ENCODE measurements around the gene FBXL19. TPM values are rescaled to one million over a fixed set of nuclear protein-coding genes. Genes with fewer than 3 reads are reported as not detected.

FBXL19 gene
- total and polyA plus RNA-seq, 2 of the 13 experiments (the other 11 are each of a cell fraction or from before 2014, with no cell fraction given): 6.0 to 13.7 TPM

DNA sequence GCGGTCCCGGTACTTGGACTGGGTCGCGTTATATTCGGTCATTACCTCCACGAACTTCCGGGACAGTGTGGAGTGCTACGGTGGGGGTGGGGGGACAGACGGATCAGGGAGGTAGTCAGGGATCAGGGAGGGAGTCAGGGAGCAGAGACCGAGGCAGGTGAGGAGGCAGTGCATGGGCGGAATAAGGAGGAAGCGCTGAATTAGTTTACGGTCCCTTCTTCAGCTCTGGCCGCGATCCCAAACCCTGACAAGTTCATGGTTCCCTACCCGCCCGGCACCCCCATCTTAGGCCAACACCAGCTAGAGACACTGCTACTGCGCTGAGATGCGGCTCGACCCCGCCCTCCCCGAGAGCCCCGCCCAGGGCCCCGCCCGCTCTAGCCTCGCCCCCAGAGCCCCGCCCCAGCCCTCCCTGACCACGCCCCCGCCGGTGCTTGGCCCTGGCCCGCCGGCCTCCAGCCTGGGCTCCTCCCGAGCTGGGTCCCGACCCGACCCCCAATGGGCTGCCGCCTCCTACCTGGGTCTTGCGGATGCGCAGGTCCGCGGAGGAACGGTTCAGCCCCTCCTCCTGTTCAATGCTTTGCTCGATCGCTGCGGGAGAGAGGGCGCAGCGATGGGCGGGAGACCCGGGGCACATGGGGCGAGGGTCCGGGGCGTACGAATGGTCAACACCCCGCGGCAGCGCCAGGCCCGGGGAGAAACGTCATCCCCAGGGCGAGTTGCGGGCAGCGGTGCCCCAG lies 73.8 kb downstream of the FBXL19 start (continued):
- TF ChIP-seq ZFP36L1 (CRISPR knock-in tag; IDR thresholded peaks at IDR 0.05): no peak; the same call in 1 of the 2 replicates
- TF ChIP-seq BCL6 (CRISPR knock-in tag; IDR thresholded peaks at IDR 0.05): peak; percentile 57
- TF ChIP-seq MTERF4 (CRISPR knock-in tag; IDR thresholded peaks at IDR 0.05): no peak
- peak; percentile 31 for TF ChIP-seq RXRB (CRISPR knock-in tag; IDR thresholded peaks at IDR 0.05; ENCODE audit: borderline replicate concordance)
- TF ChIP-seq, protein P1, sequence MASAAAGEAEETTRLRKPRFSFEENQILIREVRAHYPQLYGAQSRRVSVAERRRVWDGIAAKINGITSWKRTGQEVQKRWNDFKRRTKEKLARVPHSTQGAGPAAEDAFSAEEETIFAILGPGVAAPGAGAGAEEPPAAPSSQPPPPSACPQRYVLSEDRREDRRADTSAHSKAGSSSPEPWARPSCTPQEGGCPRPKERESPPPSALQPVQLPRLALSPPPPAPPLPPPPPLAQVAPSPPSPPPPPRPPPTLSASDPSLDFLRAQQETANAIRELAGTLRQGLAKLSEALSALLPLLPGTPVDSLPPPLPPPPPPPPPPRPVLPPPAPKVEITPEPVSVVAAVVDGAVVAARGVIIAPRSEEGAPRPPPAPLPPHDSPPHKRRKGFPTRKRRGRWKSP (CRISPR knock-in tag; IDR thresholded peaks at IDR 0.05): peak; percentile 33; the same call in 1 of the 2 replicates
- no peak for TF ChIP-seq ZNF841 (CRISPR knock-in tag; IDR thresholded peaks at IDR 0.05; ENCODE audit: borderline replicate concordance)
- TF ChIP-seq ZBTB7B (CRISPR knock-in tag; IDR thresholded peaks at IDR 0.05): peak; percentile 90; the same call in 1 of the 2 replicates
- TF ChIP-seq YEATS4 (CRISPR knock-in tag; IDR thresholded peaks at IDR 0.05; ENCODE audit: borderline replicate concordance): peak; percentile 33
- no peak for TF ChIP-seq FOXO4 (CRISPR knock-in tag; conservative IDR thresholded peaks at IDR 0.05)
- TF ChIP-seq IKZF4 (CRISPR knock-in tag; IDR thresholded peaks at IDR 0.05; ENCODE audit: borderline replicate concordance, low read depth, not compliant biosample characterization): no peak
- peak; percentile 59; the same call in 1 of the 2 replicates for TF ChIP-seq STAT5B (CRISPR knock-in tag; IDR thresholded peaks at IDR 0.05)
- TF ChIP-seq PRMT3 (CRISPR knock-in tag; IDR thresholded peaks at IDR 0.05; ENCODE audit: borderline replicate concordance, low read depth): 0 out of 2 replicates have a peak, but pooled peaks have one; percentile 77
- 0 out of 2 replicates have a peak, but pooled peaks have one; percentile 22 for TF ChIP-seq AFF4 (CRISPR knock-in tag; IDR thresholded peaks at IDR 0.05)
- TF ChIP-seq ZKSCAN8 (CRISPR knock-in tag; IDR thresholded peaks at IDR 0.05; ENCODE audit: borderline replicate concordance): no peak; the same call in 1 of the 2 replicates
- TF ChIP-seq ZFYVE20 (CRISPR knock-in tag; IDR thresholded peaks at IDR 0.05; ENCODE audit: borderline replicate concordance, low read depth): no peak
- TF ChIP-seq HNRNPLL (IDR thresholded peaks at IDR 0.05; ENCODE audit: low read depth, low read length, poor library complexity, severe bottlenecking): peak; percentile 64
- TF ChIP-seq, protein P2, sequence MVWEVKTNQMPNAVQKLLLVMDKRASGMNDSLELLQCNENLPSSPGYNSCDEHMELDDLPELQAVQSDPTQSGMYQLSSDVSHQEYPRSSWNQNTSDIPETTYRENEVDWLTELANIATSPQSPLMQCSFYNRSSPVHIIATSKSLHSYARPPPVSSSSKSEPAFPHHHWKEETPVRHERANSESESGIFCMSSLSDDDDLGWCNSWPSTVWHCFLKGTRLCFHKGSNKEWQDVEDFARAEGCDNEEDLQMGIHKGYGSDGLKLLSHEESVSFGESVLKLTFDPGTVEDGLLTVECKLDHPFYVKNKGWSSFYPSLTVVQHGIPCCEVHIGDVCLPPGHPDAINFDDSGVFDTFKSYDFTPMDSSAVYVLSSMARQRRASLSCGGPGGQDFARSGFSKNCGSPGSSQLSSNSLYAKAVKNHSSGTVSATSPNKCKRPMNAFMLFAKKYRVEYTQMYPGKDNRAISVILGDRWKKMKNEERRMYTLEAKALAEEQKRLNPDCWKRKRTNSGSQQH (CRISPR knock-in tag; IDR thresholded peaks at IDR 0.05; ENCODE audit: low read depth): no peak; the same call in 1 of the 2 replicates
- 0 out of 2 replicates have a peak, but pooled peaks have one; percentile 20 for TF ChIP-seq ZNF564 (CRISPR knock-in tag; IDR thresholded peaks at IDR 0.05)
- peak; percentile 52 for TF ChIP-seq YY1 (IDR thresholded peaks at IDR 0.05; ENCODE audit: insufficient read depth, insufficient replicate concordance, low read depth, low read length)

Measured in HepG2 (cell line).